ENCODE measurements around the gene RSPH3.

The RSPH3 gene

DNA sequence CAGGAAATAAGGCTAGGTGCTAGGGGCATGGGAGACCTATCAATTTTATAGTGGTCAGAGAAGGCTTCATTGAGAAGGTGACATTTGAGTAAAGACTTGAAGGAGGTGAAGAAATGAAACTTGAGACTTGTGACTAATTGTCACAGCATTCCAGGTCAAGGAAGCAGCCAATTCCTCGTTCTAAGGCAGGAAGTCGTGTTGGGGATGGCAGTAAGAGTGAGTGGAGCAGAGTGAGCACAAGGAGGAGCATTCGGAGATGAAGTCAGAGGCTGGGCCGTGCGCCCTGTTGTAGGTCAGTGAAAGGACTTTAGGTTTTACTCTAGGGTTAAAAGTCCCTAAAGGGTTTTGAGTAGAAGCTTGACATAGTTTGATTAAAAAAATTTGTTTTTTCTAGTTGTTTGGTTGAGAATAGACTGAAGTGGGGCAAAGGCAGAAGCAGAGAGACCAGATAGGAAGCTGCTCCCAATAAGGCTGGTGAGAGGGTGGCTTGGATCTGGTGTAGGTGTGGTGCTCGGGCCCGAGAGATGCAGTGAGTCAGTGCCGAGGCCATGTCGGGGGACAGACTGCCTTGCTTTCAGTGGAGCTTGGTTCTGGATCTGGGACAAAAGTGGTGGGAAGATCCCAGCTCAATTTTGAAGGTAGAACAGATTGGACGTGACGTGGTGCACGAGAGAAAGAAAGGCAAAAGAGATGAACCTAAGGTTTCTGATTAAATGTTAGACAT, 2.6 kb upstream of the RSPH3 start:
- Histone ChIP-seq H3K79me2 (ENCODE audit: insufficient read depth, low read depth) (no peaks in the 10 kb centered on the region), H3K36me3 (ENCODE audit: insufficient read depth) (no peaks in the 10 kb centered on the region), H3K4me3 (IDR thresholded peaks at IDR 0.05; ENCODE audit: insufficient read depth, low read depth, low read length) (no peak overlapping the region), H3K27ac (no peak overlapping the region), H4K20me1 (ENCODE audit: insufficient read depth) (no peaks in the 10 kb centered on the region), H3K27me3 (ENCODE audit: insufficient read depth, low read depth) (no peaks in the 10 kb centered on the region), H3K4me1 (ENCODE audit: low read depth, poor library complexity, severe bottlenecking) (peaks cover 12% of the 10 kb centered on the region), H2AFZ (ENCODE audit: low read depth) (no peak overlapping the region), H3K4me2 (no peak overlapping the region), H3K9ac (no peak overlapping the region)
- TF ChIP-seq, protein P1, sequence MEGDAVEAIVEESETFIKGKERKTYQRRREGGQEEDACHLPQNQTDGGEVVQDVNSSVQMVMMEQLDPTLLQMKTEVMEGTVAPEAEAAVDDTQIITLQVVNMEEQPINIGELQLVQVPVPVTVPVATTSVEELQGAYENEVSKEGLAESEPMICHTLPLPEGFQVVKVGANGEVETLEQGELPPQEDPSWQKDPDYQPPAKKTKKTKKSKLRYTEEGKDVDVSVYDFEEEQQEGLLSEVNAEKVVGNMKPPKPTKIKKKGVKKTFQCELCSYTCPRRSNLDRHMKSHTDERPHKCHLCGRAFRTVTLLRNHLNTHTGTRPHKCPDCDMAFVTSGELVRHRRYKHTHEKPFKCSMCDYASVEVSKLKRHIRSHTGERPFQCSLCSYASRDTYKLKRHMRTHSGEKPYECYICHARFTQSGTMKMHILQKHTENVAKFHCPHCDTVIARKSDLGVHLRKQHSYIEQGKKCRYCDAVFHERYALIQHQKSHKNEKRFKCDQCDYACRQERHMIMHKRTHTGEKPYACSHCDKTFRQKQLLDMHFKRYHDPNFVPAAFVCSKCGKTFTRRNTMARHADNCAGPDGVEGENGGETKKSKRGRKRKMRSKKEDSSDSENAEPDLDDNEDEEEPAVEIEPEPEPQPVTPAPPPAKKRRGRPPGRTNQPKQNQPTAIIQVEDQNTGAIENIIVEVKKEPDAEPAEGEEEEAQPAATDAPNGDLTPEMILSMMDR (conservative IDR thresholded peaks at IDR 0.05; ENCODE audit: low read depth, low read length), result no peak

DNA sequence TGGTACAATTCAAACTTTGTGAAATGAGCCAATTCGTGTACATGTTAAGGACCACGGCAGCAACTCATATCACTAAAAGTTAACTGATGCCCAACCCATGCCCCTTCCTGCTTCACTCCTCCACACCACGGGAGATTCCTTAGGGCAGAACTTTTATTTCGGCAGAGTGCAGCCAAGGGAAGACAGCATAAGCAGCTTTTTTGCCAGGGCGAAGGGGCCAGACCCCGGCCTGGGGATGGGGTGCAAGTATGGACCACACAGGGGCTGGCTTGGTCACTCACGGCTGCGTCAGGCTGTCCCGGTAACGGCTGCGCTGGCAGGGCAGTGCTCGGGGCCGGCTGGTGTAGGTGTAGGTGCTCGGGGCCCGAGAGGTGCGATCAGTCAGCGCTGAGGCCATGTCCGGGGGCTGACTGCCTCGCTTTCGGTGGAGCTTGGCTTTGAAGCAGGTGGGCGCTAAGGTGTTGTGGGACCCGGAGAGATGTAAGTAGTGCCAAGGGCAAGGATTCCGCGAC, 792 bp downstream of the RSPH3 start:
- Histone ChIP-seq H3K4me1 (ENCODE audit: low read depth, poor library complexity, severe bottlenecking) (peaks cover 12% of the 10 kb centered on the region), H2AFZ (ENCODE audit: low read depth) (peak overlapping the region; percentile 89), H3K9ac (peak overlapping the region; percentile 91; the same call in 1 of the 2 replicates), H3K27me3 (ENCODE audit: insufficient read depth, low read depth) (no peaks in the 10 kb centered on the region), H3K79me2 (ENCODE audit: insufficient read depth, low read depth) (no peaks in the 10 kb centered on the region), H3K36me3 (ENCODE audit: insufficient read depth) (no peaks in the 10 kb centered on the region), H3K27ac (peak overlapping the region; percentile 82; the same call in 1 of the 2 replicates), H3K4me3 (IDR thresholded peaks at IDR 0.05; ENCODE audit: insufficient read depth, low read depth, low read length) (no peak overlapping the region), H4K20me1 (ENCODE audit: insufficient read depth) (no peaks in the 10 kb centered on the region), H3K4me2 (peak overlapping the region; percentile 85)
- TF ChIP-seq, protein P1 (conservative IDR thresholded peaks at IDR 0.05; ENCODE audit: low read depth, low read length), result no peak

DNA sequence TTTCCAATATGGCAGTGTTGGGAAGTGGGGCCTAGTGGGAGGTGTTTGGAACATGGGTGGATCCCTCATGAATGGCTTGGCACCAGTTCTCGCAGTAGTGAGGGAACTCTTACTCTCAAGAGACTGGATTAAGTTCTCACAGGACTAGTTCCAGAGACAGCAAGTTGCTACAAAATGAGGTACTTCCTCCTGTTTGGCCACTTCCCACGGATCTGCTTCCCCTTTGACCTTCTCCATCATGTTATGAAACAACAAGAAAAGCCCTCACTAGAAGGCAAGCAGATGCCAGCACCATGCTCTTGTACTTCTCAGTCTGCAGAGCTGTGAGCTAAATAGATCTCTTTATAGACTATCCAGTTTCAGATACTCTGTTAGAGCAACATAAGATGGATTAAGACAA, 3.1 kb downstream of the RSPH3 start:
- Histone ChIP-seq H3K79me2 (ENCODE audit: insufficient read depth, low read depth) (no peaks in the 10 kb centered on the region), H3K9ac (no peak overlapping the region), H3K4me3 (IDR thresholded peaks at IDR 0.05; ENCODE audit: insufficient read depth, low read depth, low read length) (no peak overlapping the region), H4K20me1 (ENCODE audit: insufficient read depth) (no peaks in the 10 kb centered on the region), H2AFZ (ENCODE audit: low read depth) (no peak overlapping the region), H3K27me3 (ENCODE audit: insufficient read depth, low read depth) (no peaks in the 10 kb centered on the region), H3K36me3 (ENCODE audit: insufficient read depth) (no peaks in the 10 kb centered on the region), H3K27ac (no peak overlapping the region), H3K4me1 (ENCODE audit: low read depth, poor library complexity, severe bottlenecking) (peaks cover 12% of the 10 kb centered on the region), H3K4me2 (no peak overlapping the region)
- TF ChIP-seq, protein P1 (conservative IDR thresholded peaks at IDR 0.05; ENCODE audit: low read depth, low read length), result no peak

DNA sequence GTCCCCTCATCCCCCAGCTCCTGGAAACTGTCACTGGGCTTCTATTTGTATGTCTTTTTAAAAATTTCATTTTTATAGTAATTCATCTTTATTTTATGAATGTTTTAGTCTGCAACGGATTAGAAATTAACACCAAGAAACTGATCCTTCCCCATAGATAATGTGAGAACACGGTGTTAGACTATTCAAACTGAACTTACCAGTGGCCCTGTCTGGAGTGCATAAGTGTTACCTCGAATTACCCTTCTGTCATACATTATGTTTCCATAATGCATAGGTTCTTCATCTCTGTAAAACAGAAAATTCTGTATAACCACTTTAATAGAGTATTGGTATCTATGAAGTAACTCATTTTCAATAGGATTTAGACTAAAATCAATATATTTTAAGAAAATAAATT, 6.4 kb downstream of the RSPH3 start:
- Histone ChIP-seq H3K4me1 (ENCODE audit: low read depth, poor library complexity, severe bottlenecking) (no peaks in the 10 kb centered on the region), H3K9ac (no peak overlapping the region), H3K27ac (no peak overlapping the region), H3K36me3 (ENCODE audit: insufficient read depth) (no peaks in the 10 kb centered on the region), H4K20me1 (ENCODE audit: insufficient read depth) (no peaks in the 10 kb centered on the region), H3K27me3 (ENCODE audit: insufficient read depth, low read depth) (no peaks in the 10 kb centered on the region), H3K79me2 (ENCODE audit: insufficient read depth, low read depth) (no peaks in the 10 kb centered on the region), H3K4me2 (no peak overlapping the region), H3K4me3 (IDR thresholded peaks at IDR 0.05; ENCODE audit: insufficient read depth, low read depth, low read length) (no peak overlapping the region), H2AFZ (ENCODE audit: low read depth) (no peak overlapping the region)
- TF ChIP-seq, protein P1 (conservative IDR thresholded peaks at IDR 0.05; ENCODE audit: low read depth, low read length), result no peak

All from KMS-11 (cell line).